Trophoblast cell (in vitro differentiated cells and primary cell): Measurements from ENCODE around the gene COQ8B.
"Not testable (repeated sequence)": the region's sequence is repeated elsewhere in the genome, so short reads cannot be mapped to it uniquely, and the experiment has no call there.

Experiments
- DNase-seq, 2 donors: peaks; one replicate each; pipeline ENCODE4 v3.0.0-alpha.2; 2016
- H2AFZ ChIP-seq: 2 replicates; pipeline ENCODE4 v1.6.1; 2013; ENCODE audit warnings: low read length, moderate library complexity, mild to moderate bottlenecking; ENCODE audit not compliant: insufficient read depth, poor library complexity
- H2AK5ac ChIP-seq: 2 replicates; pipeline ENCODE4 v1.6.1; 2013; ENCODE audit warnings: mild to moderate bottlenecking, low read length
- H2BK120ac ChIP-seq: 2 replicates; pipeline ENCODE4 v1.6.1; 2013; ENCODE audit warnings: low read length, mild to moderate bottlenecking, moderate library complexity; ENCODE audit not compliant: insufficient read depth, poor library complexity
- H2BK12ac ChIP-seq: 2 replicates; pipeline ENCODE4 v1.6.1; 2013; ENCODE audit warnings: mild to moderate bottlenecking, low read length, moderate library complexity
- H2BK5ac ChIP-seq: 2 replicates; pipeline ENCODE4 v1.6.1; 2013; ENCODE audit warnings: low read length, low read depth, moderate library complexity, mild to moderate bottlenecking; ENCODE audit not compliant: poor library complexity
- H3K14ac ChIP-seq: 2 replicates; pipeline ENCODE4 v1.6.1; 2013; ENCODE audit warnings: mild to moderate bottlenecking, low read length
- H3K18ac ChIP-seq: 2 replicates; pipeline ENCODE4 v1.6.1; 2013; ENCODE audit warnings: mild to moderate bottlenecking, low read length
- H3K23ac ChIP-seq: 2 replicates; pipeline ENCODE4 v1.6.1; 2013; ENCODE audit warnings: low read length
- H3K27ac ChIP-seq: 2 replicates; pipeline ENCODE4 v1.5.1; 2013; ENCODE audit warnings: low read depth, mild to moderate bottlenecking, inconsistent platforms, low read length, moderate library complexity
- H3K27me3 ChIP-seq: 2 replicates; pipeline ENCODE4 v1.6.1; 2013; ENCODE audit warnings: inconsistent platforms, mild to moderate bottlenecking, low read length, moderate library complexity; ENCODE audit not compliant: insufficient read depth
- H3K36me3 ChIP-seq, 2 experiments: 1 replicate in 1 of 2; 2 replicates in 1 of 2; pipeline ENCODE4 v1.6.1; 2013; ENCODE audit warnings: low read length in 2 of 2, mild to moderate bottlenecking in 2 of 2, moderate library complexity in 1 of 2; ENCODE audit not compliant: insufficient read depth in 2 of 2, control insufficient read depth in 1 of 2
- H3K4ac ChIP-seq: 2 replicates; pipeline ENCODE4 v1.6.1; 2013; ENCODE audit warnings: low read depth, mild to moderate bottlenecking, low read length, moderate library complexity
- H3K4me1 ChIP-seq, 2 experiments: 1 replicate in 1 of 2; 2 replicates in 1 of 2; pipeline ENCODE4 v1.6.1; 2013; ENCODE audit warnings: low read length in 2 of 2, mild to moderate bottlenecking in 2 of 2, moderate library complexity in 1 of 2; ENCODE audit not compliant: insufficient read depth in 2 of 2, control insufficient read depth in 1 of 2
- H3K4me2 ChIP-seq: 2 replicates; pipeline ENCODE4 v1.6.1; 2013; ENCODE audit warnings: inconsistent platforms, mild to moderate bottlenecking, low read length, moderate library complexity
- H3K4me3 ChIP-seq: 2 replicates; pipeline ENCODE4 v1.5.1; 2013; ENCODE audit warnings: mild to moderate bottlenecking, low read depth, low read length, inconsistent platforms
- H3K79me1 ChIP-seq: one replicate; pipeline ENCODE4 v1.6.1; 2013; ENCODE audit warnings: low read length
- H3K79me2 ChIP-seq: 2 replicates; pipeline ENCODE4 v1.6.1; 2013; ENCODE audit warnings: low read length, mild to moderate bottlenecking; ENCODE audit not compliant: control insufficient read depth, insufficient read depth, poor library complexity
- H3K9ac ChIP-seq: 2 replicates; pipeline ENCODE4 v1.6.1; 2013; ENCODE audit warnings: mild to moderate bottlenecking, low read length
- H3K9me3 ChIP-seq: 2 replicates; pipeline ENCODE4 v1.6.1; 2013; ENCODE audit warnings: low read depth, mild to moderate bottlenecking, control low read depth, inconsistent platforms, low read length; ENCODE audit not compliant: insufficient read depth
- H4K12ac ChIP-seq: 2 replicates; pipeline ENCODE4 v1.6.1; 2013; ENCODE audit warnings: low read depth, mild to moderate bottlenecking, low read length, moderate library complexity
- H4K8ac ChIP-seq: 2 replicates; pipeline ENCODE4 v1.6.1; 2013; ENCODE audit warnings: low read depth, mild to moderate bottlenecking, low read length, moderate library complexity
- H4K91ac ChIP-seq: one replicate; pipeline ENCODE4 v1.6.1; 2013; ENCODE audit warnings: low read depth, mild to moderate bottlenecking, low read length, moderate library complexity
- WGBS: extraction: QIAGEN DNeasy Blood & Tissue Kit; methylation state at CpG from one replicate; pipeline ENCODE4 v1.1.7; 2013; ENCODE audit warnings: missing lambda C conversion rate; ENCODE audit not compliant: insufficient read length, insufficient coverage; ENCODE audit errors: extremely low coverage; 5-methylcytosine and 5-hydroxymethylcytosine counted together

Gene COQ8B

DNA sequence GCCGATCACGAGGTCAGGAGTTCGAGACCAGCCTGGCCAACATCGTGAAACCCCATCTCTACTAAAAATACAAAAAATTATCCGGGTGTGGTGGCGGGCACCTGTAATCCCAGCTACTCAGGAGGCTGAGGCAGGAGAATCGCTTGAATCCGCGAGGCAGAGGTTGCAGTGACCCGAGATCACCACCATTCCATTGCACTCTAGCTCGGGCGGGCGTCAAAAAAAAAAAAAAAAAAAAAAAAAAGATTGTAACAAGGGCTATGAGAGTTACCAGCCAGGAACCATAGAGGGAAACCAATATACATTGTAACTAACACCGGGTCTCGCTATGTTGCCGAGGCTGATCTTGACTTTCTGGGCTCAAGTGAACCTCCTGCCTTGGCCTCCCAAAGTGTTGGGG, 15.6 kb upstream of the COQ8B start:
- no CpG with 5 or more reads among the region's 16 CpGs for WGBS
- not testable (repeated sequence) for H3K27me3 ChIP-seq, H3K14ac ChIP-seq, H3K4me1 ChIP-seq, H2BK12ac ChIP-seq, DNase-seq, H2AFZ ChIP-seq, H2AK5ac ChIP-seq, H3K9me3 ChIP-seq, H3K79me1 ChIP-seq, H3K9ac ChIP-seq, H3K4me2 ChIP-seq, H3K4me3 ChIP-seq, H3K4ac ChIP-seq, H2BK5ac ChIP-seq, H4K8ac ChIP-seq, H4K91ac ChIP-seq, H4K12ac ChIP-seq, H3K23ac ChIP-seq, H3K79me2 ChIP-seq, H3K27ac ChIP-seq, H3K18ac ChIP-seq, H2BK120ac ChIP-seq
- H3K36me3 ChIP-seq = peaks cover 72 to 87% of the 10 kb centered on the region in 2 experiments

- not testable (repeated sequence) for H3K4me2 ChIP-seq, H2BK120ac ChIP-seq
These were observed 13.4 kb upstream of the COQ8B start for GRCh38 chr19:40730065-40730464.

GRCh38 chr19:40726279-40726678, 9.6 kb upstream of the COQ8B start:
- Histone ChIP-seq H3K27me3 (no peaks in the 10 kb centered on the region), H3K4me1 (no peaks in the 10 kb centered on the region), H2BK120ac (no peak overlapping the region), H2AFZ (no peak overlapping the region), H3K14ac (no peak overlapping the region), H3K18ac (no peak overlapping the region), H2BK12ac (no peak overlapping the region), H4K8ac (no peak overlapping the region), H2BK5ac (no peak overlapping the region), H3K4ac (no peak overlapping the region), H4K12ac (no peak overlapping the region), H4K91ac (no peak overlapping the region), H3K9ac (no peak overlapping the region), H3K27ac (no peak overlapping the region), H3K4me2 (no peak overlapping the region), H2AK5ac (no peak overlapping the region), H3K36me3 (peaks cover 58 to 69% of the 10 kb centered on the region in 2 experiments), H3K4me3 (no peak overlapping the region), H3K9me3 (no peaks in the 10 kb centered on the region), H3K79me2 (peaks cover 1% of the 10 kb centered on the region), H3K79me1 (no peaks in the 10 kb centered on the region), H3K23ac (no peak overlapping the region)
- WGBS = no CpG with 5 or more reads among the region's 4 CpGs
- no peak for DNase-seq

More at GRCh38 chr19:40730065-40730464, 13.4 kb upstream of the COQ8B start:
- not testable (repeated sequence) for H3K9ac ChIP-seq, H2AK5ac ChIP-seq, H3K4me3 ChIP-seq, H3K79me2 ChIP-seq, H2BK12ac ChIP-seq, H4K8ac ChIP-seq, H3K18ac ChIP-seq, H2BK5ac ChIP-seq, H4K12ac ChIP-seq, H3K4me1 ChIP-seq, DNase-seq, H3K14ac ChIP-seq, H2AFZ ChIP-seq, H3K9me3 ChIP-seq, H3K27ac ChIP-seq, H3K79me1 ChIP-seq, H4K91ac ChIP-seq, H3K23ac ChIP-seq, H3K4ac ChIP-seq, H3K27me3 ChIP-seq
- H3K36me3 ChIP-seq = peaks cover 68 to 86% of the 10 kb centered on the region in 2 experiments
- WGBS = no CpG with 5 or more reads among the region's 5 CpGs

- Histone ChIP-seq H3K14ac (no peak overlapping the region), H3K4me1 (peaks cover 3 to 5% of the 10 kb centered on the region in 2 experiments), H2BK120ac (no peak overlapping the region), H4K8ac (no peak overlapping the region), H2BK12ac (no peak overlapping the region), H4K91ac (no peak overlapping the region), H3K9me3 (no peaks in the 10 kb centered on the region), H3K4me3 (no peak overlapping the region), H3K36me3 (peaks cover 52 to 56% of the 10 kb centered on the region in 2 experiments), H2AFZ (no peak overlapping the region), H3K23ac (no peak overlapping the region), H4K12ac (no peak overlapping the region), H3K4ac (no peak overlapping the region), H3K27me3 (no peaks in the 10 kb centered on the region), H3K79me1 (no peaks in the 10 kb centered on the region), H3K4me2 (no peak overlapping the region), H2AK5ac (no peak overlapping the region), H3K9ac (no peak overlapping the region), H3K18ac (peak overlapping the region; percentile 33), H2BK5ac (no peak overlapping the region), H3K27ac (no peak overlapping the region), H3K79me2 (peaks cover 8% of the 10 kb centered on the region)
- no CpG with 5 or more reads among the region's 3 CpGs for WGBS
- DNase-seq = no peak
These were observed 8.2 kb upstream of the COQ8B start for GRCh38 chr19:40724855-40725254.
